GM20431 (cell line): ENCODE data around the gene FBXL20.
"Not testable (repeated sequence)": the region's sequence is repeated elsewhere in the genome, so short reads cannot be mapped to it uniquely, and the experiment has no call there.

Source experiments
- in situ Hi-C: fragments of 300-500 bp; cut with MseI, MboI; formaldehyde crosslinking; loops from one replicate; pipeline ENCODE4 v1.15.0; 2020; ENCODE audit warnings: low sequenced_read_pairs; ENCODE audit not compliant: unreplicated experiment

Gene FBXL20

DNA sequence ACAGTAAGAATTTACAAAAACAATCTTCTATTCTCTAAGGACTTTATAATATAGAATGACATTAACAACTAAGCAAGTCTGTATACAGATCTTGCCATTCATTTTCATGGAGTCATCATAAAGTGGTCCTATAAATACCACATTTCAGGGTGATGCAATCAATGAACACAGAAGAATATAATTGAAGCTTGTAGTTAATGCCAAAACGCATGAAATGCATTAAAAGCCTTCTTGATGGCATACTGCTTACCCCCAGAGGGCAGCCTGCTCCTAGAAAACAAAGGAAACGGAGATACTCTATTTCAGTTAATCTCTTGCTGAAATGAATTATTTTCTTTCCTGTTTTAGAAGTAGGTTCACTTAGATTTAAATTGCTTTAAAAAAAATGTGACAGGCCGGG lies 130.5 kb downstream of the FBXL20 start:
- in situ Hi-C loops = no loop called here

DNA sequence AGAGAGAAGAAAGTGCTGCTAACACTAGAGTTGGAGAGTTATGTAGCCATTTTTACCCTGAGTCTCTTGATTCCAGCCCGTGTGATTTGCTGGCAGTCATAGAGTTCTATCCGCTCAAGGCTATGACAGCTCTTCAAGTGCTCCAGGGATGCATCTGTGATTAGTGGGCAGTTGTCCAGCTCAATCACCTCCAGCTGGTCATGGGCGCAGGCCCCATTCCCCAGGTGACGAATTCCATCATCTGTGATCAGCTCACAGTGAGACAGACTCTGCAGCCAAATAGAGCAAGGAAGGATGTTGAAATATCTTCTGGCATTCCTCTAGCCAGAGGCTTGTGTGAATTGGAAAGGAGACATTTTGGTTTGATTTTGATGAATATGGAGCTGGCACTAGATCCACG lies 137.3 kb downstream of the FBXL20 start:
- in situ Hi-C loops = no loop called here

GRCh38 chr17:39261286-39261685 lies 140.1 kb downstream of the FBXL20 start:
- in situ Hi-C loops = no loop called here

DNA sequence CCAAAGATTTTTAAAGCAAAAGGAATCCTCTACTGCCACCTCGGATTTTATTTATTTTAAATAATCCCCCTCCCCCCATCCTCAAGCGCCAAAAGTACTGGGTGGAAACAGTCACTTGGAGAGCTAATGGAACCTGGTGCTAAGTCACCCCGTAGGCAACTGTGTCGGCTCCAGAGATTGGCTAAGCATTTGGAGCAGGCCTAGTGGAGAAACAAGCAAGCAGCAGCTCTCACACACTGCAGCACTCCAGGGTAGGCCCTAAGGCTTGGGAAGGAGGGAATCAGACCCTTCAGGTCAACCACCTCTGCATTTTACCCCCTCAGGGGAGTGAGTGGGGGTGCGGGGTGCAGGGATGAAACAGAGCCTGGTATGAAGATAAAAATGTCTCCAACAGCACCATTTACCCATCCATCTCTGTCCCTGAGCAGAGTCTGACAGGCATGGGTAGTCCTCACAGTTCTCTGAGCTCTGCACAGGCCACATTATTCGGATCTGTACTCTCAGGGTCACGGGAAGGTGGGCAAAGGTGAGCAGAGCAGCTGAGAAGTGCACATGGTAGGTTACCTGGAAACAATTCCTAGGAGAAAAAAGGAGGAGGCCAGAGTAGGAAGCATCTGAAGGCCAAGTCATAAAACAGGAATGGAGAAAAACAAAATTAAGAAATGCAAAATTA lies 148.5 kb downstream of the FBXL20 start:
- in situ Hi-C loops = no loop called here

DNA sequence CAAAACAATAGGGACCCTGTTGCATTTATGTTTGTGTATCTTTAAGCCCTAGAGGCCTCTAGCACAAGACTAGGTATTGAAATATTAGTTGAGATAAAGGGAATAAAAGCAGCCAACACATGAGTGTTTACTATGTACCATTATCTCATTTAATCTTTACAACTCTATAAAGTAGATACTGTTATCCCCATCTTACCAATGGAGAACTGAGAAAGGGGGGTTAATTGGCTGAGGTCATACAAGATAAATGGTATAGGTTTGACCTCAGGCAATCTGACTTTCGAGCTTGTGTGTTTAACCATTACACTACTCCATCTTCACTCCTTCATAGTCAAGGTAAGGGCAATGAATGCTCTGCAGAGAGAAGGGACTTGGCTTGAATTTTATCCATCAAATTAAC lies 149.4 kb downstream of the FBXL20 start:
- in situ Hi-C loops = no loop called here

- in situ Hi-C loops = not testable (repeated sequence)
Observed at GRCh38 chr17:39250076-39250475, 151.3 kb downstream of the FBXL20 start.

DNA sequence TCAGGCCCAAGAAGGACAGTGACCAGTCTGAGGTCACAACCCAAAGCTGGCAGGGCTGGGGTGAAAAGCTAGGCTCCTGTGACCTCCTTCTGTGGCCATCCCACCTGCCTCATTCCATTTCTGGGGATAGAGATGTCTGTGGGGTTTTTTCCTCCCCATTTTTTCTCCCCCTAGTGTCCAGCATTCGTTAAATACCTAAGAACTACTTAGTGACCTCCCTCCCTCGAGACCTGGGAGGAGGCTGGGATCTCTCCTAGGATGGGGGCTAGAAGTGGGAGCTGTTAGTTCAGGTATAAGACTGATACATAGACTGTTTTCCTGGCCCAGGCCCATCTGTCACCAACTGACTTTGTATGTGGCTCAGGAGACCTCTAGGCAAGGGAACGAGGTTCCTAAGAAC lies 155.2 kb downstream of the FBXL20 start:
- in situ Hi-C loops = no loop called here

DNA sequence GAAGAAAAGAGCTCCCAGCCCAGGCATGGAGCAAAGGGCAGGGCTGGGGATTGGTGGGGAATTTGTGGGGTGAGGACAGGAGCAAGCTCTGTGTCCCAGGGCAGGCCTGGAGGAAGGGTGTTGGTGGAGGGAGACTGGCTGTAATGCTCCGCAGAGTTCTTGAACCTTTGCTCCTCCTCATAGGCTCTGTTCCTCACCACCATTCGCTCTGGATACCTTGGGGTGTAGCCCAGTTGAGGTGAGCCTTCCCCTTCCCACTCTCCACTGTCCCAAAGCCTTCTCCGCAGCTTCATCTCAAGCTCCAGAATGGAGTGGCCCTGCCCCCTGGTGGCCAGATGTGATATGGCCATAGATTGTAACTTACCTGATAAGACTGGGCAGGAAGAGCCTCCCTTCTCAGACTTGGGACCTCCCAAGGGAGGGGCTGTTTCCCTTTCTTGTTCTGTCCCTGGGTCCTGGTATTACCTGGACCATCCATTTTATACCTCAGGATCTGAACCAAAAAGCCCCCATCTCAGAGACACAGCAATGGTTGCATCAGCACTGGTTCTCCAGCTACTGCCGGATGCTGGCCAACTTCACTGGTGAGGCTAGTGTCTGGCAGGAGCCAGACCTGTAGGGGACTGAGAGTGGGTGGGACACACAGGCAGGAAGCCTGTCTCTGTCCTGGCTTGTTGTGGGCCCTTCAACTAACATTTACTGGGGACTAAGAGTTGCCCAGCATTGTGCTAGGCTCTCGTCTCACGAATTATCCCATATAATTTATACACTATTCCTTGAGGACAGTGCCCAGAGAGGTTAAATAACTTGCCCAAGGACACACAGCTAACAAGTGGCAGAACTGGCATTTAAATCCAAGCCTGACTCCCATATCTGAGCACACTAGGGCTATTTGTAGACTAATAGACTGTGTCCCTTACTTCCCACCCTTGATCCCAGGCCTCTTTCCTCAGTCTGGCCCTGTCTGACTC lies 156.5 kb downstream of the FBXL20 start:
- in situ Hi-C loops = no loop called here

DNA sequence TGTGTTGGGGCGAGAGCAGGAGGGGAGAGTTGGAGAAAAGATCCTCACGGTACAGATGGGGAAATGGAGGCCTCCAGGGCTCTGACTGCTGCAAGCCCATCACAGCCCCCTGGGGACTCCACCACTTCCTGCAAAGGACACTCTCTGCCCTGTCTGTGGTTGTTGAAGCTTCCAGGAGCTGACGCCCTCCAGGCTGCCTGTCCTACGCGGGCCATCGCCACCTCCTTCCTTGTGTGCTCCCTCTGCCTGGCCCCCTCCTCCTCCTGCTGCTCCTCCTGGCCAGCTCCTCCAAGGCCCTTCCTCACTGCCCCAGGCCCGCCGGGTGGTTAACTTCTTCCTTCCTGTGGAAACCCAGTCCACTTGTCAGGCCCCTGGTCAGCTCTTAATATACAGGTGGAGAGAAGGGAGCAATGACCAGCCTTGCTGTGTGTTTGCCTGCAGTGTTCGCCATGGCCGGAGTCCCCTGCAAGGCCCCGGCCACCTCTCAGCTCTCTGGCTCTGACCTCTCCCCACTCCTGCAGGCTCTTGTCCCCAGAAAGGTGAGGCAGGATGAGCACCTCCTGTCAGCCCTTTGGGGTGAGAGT lies 157.3 kb downstream of the FBXL20 start:
- in situ Hi-C loops = no loop called here

GRCh38 chr17:39243155-39243554 lies 158.3 kb downstream of the FBXL20 start:
- in situ Hi-C loops = no loop called here

DNA sequence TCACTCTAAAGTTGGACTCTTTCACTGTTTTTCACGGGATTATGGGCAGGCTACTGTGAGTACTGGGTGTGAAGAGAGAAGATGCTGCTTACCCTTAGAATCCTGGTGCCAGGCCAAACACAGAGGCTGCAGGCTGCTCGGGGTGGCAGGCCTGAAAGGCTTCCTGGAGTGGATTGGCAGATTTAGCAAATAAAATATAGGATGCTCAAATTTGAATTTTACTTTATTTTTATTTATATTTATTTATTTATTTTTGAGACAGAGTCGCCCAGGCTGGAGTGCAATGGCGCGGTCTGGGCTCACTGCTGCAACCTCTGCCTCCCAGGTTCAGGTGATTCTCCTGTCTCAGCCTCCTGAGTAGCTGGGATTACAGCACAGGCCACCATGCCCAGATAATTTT lies 160.8 kb downstream of the FBXL20 start:
- in situ Hi-C loops = no loop called here

- in situ Hi-C loops = no loop called here
Observed at GRCh38 chr17:39239640-39240314, 161.6 kb downstream of the FBXL20 start.

DNA sequence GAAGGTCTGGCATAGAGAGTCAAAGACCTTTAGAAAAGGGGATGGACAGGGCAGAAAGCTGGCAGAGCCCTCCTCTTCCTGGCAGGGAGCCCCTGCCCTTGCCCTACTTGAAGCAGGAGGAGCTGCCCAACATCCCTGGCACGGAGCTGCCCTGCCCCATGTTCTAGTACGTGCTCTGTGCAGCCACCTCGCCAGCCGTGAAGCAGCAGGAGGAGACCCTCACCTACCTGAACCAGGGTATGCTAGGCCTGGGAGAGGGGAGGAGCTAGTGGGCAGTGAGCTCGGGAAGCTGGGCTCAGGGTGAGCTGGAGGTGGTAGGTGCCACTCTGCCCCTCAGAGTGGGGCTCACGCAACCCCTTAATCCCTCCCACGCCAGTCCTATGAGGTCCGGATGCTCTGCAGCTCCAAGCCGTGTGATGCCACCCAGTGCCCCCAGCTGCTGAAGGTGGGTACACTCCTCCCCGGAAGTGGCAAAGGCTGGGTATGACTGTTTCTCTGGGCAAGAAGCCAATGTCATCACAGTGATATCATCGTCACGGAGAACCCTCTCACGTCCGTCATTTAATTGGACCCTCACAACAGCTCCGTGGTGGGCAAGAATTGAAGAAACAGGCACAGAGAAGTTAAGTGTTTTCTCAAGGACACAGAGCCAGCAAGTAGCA lies 163.0 kb downstream of the FBXL20 start:
- in situ Hi-C loops = no loop called here

DNA sequence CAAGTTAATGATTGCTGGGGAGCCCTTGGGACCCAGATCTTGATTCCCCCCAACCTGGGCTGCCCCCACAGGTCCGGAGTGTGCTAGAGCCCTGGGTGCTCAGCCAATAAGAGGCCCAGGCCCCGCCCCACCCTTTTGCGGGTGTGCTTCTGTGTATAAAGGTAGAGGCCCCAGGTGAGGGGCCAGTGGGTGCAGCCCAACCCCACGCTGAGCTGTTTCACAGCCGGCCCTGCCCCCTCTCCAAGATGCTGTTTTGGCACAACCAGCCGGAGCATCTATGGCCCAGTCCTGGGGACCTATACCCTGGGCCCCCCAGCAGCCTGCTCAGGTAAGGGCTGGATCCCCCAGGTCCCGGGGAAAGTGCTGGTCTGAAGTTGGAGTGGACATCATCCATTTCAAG lies 163.8 kb downstream of the FBXL20 start:
- in situ Hi-C loops = no loop called here

GRCh38 chr17:39236981-39237441 lies 164.4 kb downstream of the FBXL20 start:
- in situ Hi-C loops = no loop called here

- in situ Hi-C loops = no loop called here
Observed at GRCh38 chr17:39236450-39236927, 164.9 kb downstream of the FBXL20 start.

GRCh38 chr17:39235555-39236449 lies 165.6 kb downstream of the FBXL20 start:
- in situ Hi-C loops = no loop called here

DNA sequence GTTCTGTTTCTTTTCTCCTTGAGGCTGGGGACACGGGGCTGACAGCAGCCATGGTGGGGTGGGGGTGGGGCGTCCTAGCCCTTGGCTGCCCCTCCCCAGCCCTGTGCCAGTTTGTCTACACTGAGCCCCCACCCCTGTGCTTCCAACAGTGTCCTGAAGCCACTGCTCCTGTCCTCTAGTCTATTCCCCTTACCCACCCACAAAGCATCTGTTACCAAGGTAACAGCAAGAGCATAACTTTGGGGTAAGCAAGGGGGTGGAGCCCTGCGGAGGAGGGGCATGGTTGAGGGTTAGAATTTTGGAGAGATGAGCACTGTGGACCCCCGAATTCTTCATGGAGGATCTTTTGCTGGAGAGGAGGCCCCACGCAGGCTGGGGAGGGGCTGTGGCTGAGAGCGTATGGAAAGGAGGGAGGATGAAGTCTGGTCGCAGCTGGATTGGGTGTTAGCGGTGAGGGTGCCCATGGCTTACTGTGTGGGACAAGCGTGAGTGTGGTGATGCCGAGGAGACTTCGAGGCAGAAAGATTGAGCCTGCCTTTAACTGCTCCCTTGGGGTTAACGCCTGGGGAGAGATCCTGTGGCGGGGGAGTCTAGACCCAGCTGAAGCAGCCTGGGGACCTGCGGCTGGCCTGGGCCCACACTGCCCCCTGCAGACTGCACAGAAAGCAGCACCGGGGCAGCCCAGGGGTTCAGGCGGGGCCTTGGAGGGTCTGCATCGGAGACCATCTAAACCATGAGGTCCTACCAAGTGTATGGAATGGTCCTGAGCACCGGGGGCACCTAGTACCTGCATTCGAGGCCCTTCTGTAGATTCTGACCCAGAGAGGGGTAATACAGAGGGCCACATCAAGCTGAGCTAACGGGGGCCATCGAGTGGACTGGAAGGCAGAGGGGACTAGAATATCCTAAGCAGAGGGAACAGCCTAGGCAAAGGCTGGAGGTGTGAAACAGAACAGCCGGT lies 169.6 kb downstream of the FBXL20 start:
- in situ Hi-C loops = no loop called here
